Measurements from ENCODE around the gene ZNF497.
A peak's percentile ranks its signal among the peaks of the same experiment; 100 is the strongest.
"Not testable (repeated sequence)": the region's sequence is repeated elsewhere in the genome, so short reads cannot be mapped to it uniquely, and the experiment has no call there.

ZNF497 gene
- long read RNA-seq, donor 1, partial matches to known transcripts = 0 of 2 reads
- long read RNA-seq, donor 1, other reads (novel, unspliced or antisense) = 0 of 2 reads
- long read RNA-seq, donor 2, partial matches to known transcripts = 0 of 1 reads
- long read RNA-seq, donor 2, other reads (novel, unspliced or antisense) = 0 of 1 reads
- long read RNA-seq, donor 3 = 0 reads
- long read RNA-seq, donor 4, partial matches to known transcripts = 0 of 2 reads
- long read RNA-seq, donor 4, other reads (novel, unspliced or antisense) = 0 of 2 reads
- long read RNA-seq, donor 5, partial matches to known transcripts = 0 of 2 reads
- long read RNA-seq, donor 5, other reads (novel, unspliced or antisense) = 0 of 2 reads
- long read RNA-seq, donor 6, partial matches to known transcripts = 0 of 1 reads
- long read RNA-seq, donor 6, other reads (novel, unspliced or antisense) = 0 of 1 reads
- long read RNA-seq, donor 7, partial matches to known transcripts = 0 of 4 reads
- long read RNA-seq, donor 7, other reads (novel, unspliced or antisense) = 0 of 4 reads
- long read RNA-seq, donor 8 = 0 reads

- DNase-seq = peak; percentile 99
These were observed at the start of gene ZNF497 for GRCh38 chr19:58362272-58362994. TSS of gene ZNF497 (minus strand) at chr19:58362751. CDS start at chr19:58357635, 5,116 bp downstream.

- DNase-seq = no peak
These were observed 46.6 kb upstream of the ZNF497 start for GRCh38 chr19:58409010-58409790.

GRCh38 chr19:58408152-58409009 lies 45.8 kb upstream of the ZNF497 start, which contains the start of gene ZNF584:
TSS of gene ZNF584 (plus strand) at chr19:58408649. CDS start at chr19:58409148, 499 bp downstream.
- DNase-seq = peak; percentile 91

GRCh38 chr19:58407658-58408151 lies 45.2 kb upstream of the ZNF497 start:
- DNase-seq = no peak

GRCh38 chr19:58406818-58407657 lies 44.5 kb upstream of the ZNF497 start:
- DNase-seq = no peak

GRCh38 chr19:58403920-58404478 lies 41.4 kb upstream of the ZNF497 start:
- not testable (repeated sequence) for DNase-seq

GRCh38 chr19:58401840-58402421 lies 39.4 kb upstream of the ZNF497 start:
- no peak for DNase-seq

- peak; percentile 95 for DNase-seq
These were observed 38.6 kb upstream of the ZNF497 start for GRCh38 chr19:58400916-58401839.

GRCh38 chr19:58400316-58400915 lies 37.9 kb upstream of the ZNF497 start:
- no peak for DNase-seq

GRCh38 chr19:58399903-58400302 lies 37.4 kb upstream of the ZNF497 start:
- DNase-seq = no peak

GRCh38 chr19:58398545-58398944 lies 36.0 kb upstream of the ZNF497 start:
- DNase-seq = no peak

GRCh38 chr19:58398087-58398486 lies 35.5 kb upstream of the ZNF497 start:
- no peak for DNase-seq

GRCh38 chr19:58397533-58398037 lies 35.0 kb upstream of the ZNF497 start:
- DNase-seq = no peak

GRCh38 chr19:58396691-58397532 lies 34.4 kb upstream of the ZNF497 start:
- DNase-seq = peak; percentile 43

- DNase-seq = peak; percentile 32
These were observed 33.6 kb upstream of the ZNF497 start for GRCh38 chr19:58395979-58396627.
